Tibial nerve (tissue), 3 donors: ENCODE data around the gene CLASP2.

Source experiments
- CTCF ChIP-seq, 5 experiments: fragments of 200-600 bp in 3 of 5; fragments of 450-650 bp in 2 of 5; sonication (generic) in 3 of 5; IDR thresholded peaks; one replicate each; pipeline ENCODE4 v1.5.1; 2016 to 2019; ENCODE audit warnings: antibody characterized with exemption in 5 of 5, mild to moderate bottlenecking in 3 of 5, moderate library complexity in 2 of 5
- POLR2A ChIP-seq, 2 donors: fragments of 450-650 bp; IDR thresholded peaks; one replicate each; pipeline ENCODE4 v1.6.1; 2017; ENCODE audit warnings: antibody characterized with exemption in 2 of 2, mild to moderate bottlenecking in 2 of 2, moderate library complexity in 2 of 2

DNA sequence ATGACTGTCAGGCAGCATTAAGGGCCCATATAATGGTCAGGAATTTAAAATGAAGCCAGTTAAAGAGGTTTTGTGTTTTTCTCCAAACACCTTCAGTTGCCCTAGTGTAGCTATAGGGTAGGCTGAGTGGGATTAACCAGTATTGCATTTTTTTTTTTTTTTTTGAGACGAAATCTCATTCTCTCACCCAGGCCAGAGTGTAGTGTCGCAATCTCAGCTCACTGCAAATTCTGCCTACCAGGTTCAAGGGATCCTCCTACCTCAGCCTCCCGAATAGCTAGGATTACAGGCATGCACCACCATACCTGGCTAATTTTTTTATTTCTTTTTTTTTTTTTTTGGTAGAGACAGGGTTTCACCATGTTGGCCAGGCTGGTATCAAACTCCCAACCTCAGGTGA lies 7.0 kb downstream of the CLASP2 start:
- TF ChIP-seq POLR2A (IDR thresholded peaks at IDR 0.05), result no peak
- no peak for TF ChIP-seq CTCF (IDR thresholded peaks at IDR 0.05)
